ENCODE results near the gene NEURL2.
A peak's percentile ranks its signal among the peaks of the same experiment; 100 is the strongest.

GRCh38 chr20:45933266-45934045 lies 42.4 kb upstream of the NEURL2 start:
- 0 out of 2 replicates have a peak, but pooled peaks have one; percentile 11 for TF ChIP-seq ARNTL (CRISPR knock-in tag; IDR thresholded peaks at IDR 0.05; ENCODE audit: borderline replicate concordance, low read depth)
- no peak for TF ChIP-seq OSR1 (CRISPR knock-in tag; IDR thresholded peaks at IDR 0.05)
- TF ChIP-seq ZFP30 (CRISPR knock-in tag; IDR thresholded peaks at IDR 0.05) = no peak
- TF ChIP-seq ZNF70 (CRISPR knock-in tag; IDR thresholded peaks at IDR 0.05) = peak; percentile 87
- TF ChIP-seq, protein P1, sequence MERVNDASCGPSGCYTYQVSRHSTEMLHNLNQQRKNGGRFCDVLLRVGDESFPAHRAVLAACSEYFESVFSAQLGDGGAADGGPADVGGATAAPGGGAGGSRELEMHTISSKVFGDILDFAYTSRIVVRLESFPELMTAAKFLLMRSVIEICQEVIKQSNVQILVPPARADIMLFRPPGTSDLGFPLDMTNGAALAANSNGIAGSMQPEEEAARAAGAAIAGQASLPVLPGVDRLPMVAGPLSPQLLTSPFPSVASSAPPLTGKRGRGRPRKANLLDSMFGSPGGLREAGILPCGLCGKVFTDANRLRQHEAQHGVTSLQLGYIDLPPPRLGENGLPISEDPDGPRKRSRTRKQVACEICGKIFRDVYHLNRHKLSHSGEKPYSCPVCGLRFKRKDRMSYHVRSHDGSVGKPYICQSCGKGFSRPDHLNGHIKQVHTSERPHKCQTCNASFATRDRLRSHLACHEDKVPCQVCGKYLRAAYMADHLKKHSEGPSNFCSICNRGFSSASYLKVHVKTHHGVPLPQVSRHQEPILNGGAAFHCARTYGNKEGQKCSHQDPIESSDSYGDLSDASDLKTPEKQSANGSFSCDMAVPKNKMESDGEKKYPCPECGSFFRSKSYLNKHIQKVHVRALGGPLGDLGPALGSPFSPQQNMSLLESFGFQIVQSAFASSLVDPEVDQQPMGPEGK (CRISPR knock-in tag; IDR thresholded peaks at IDR 0.05; ENCODE audit: borderline replicate concordance) = no peak
- TF ChIP-seq ESRRG (CRISPR knock-in tag; IDR thresholded peaks at IDR 0.05) = no peak
- TF ChIP-seq PPARA (CRISPR knock-in tag; IDR thresholded peaks at IDR 0.05; ENCODE audit: borderline replicate concordance) = 0 out of 2 replicates have a peak, but pooled peaks have one; percentile 25
- TF ChIP-seq BACH2 (CRISPR knock-in tag; IDR thresholded peaks at IDR 0.05; ENCODE audit: borderline replicate concordance) = no peak

Measured in SK-N-SH treated with all-trans-retinoic acid at 6 μM for 48 hours (cell line).